Hepatocyte (in vitro differentiated cells): ENCODE measurements around the gene EMCN. TPM values are rescaled to one million over a fixed set of nuclear protein-coding genes. Genes with fewer than 3 reads are reported as not detected.

Experiments used
- DNase-seq: peaks from one replicate; pipeline ENCODE4 v3.0.0-alpha.2; 2016; ENCODE audit warnings: low spot score
- H2AFZ ChIP-seq: fragments of 200-600 bp; sonication (generic); 2 replicates; pipeline ENCODE4 v1.6.0; 2016; ENCODE audit warnings: antibody characterized with exemption, mild to moderate bottlenecking
- H3K27ac ChIP-seq: fragments of 200-600 bp; sonication (generic); 2 replicates; pipeline ENCODE4 v1.5.1; 2016; ENCODE audit warnings: mild to moderate bottlenecking
- H3K27me3 ChIP-seq: fragments of 200-600 bp; sonication (generic); 2 replicates; pipeline ENCODE4 v1.6.1; 2016
- H3K36me3 ChIP-seq: fragments of 200-600 bp; sonication (generic); replicated peaks from 2 replicates; pipeline ENCODE4 v1.5.1; 2016; ENCODE audit warnings: low read depth; ENCODE audit not compliant: insufficient read depth
- H3K4me1 ChIP-seq: fragments of 200-600 bp; sonication (generic); 2 replicates; pipeline ENCODE4 v1.5.1; 2016; ENCODE audit warnings: mild to moderate bottlenecking, moderate library complexity; ENCODE audit not compliant: insufficient read depth
- H3K4me2 ChIP-seq: fragments of 200-600 bp; sonication (generic); 2 replicates; pipeline ENCODE4 v1.6.0; 2016
- H3K4me3 ChIP-seq: fragments of 200-600 bp; sonication (generic); 2 replicates; pipeline ENCODE4 v1.5.1; 2016; ENCODE audit warnings: mild to moderate bottlenecking
- H3K79me2 ChIP-seq: fragments of 200-600 bp; sonication (generic); 2 replicates; pipeline ENCODE4 v1.6.0; 2017; ENCODE audit warnings: mild to moderate bottlenecking
- H3K9me2 ChIP-seq: fragments of 200-600 bp; sonication (generic); replicated peaks from 2 replicates; pipeline ENCODE4 v1.6.0; 2017; ENCODE audit warnings: mild to moderate bottlenecking; ENCODE audit not compliant: insufficient read depth
- H3K9me3 ChIP-seq: fragments of 200-600 bp; sonication (generic); 2 replicates; pipeline ENCODE4 v1.5.1; 2016; ENCODE audit warnings: low read depth, mild to moderate bottlenecking
- H4K20me1 ChIP-seq: fragments of 200-600 bp; sonication (generic); 2 replicates; pipeline ENCODE4 v1.6.0; 2016; ENCODE audit warnings: mild to moderate bottlenecking; ENCODE audit not compliant: insufficient read depth, poor library complexity, severe bottlenecking
- EZH2 ChIP-seq: fragments of 200-600 bp; sonication (generic); IDR thresholded peaks from 2 replicates; pipeline ENCODE4 v1.6.1; 2016; ENCODE audit warnings: antibody characterized with exemption, mild to moderate bottlenecking, borderline replicate concordance
- EZH2phosphoT487 ChIP-seq: fragments of 200-600 bp; sonication (generic); IDR thresholded peaks from one replicate; pipeline ENCODE4 v1.6.1; 2018; ENCODE audit warnings: antibody characterized with exemption, mild to moderate bottlenecking, low read depth, moderate library complexity; ENCODE audit not compliant: unreplicated experiment, severe bottlenecking
- WGBS: methylation state at CpG from one replicate; pipeline ENCODE4 v1.1.6; 2016; ENCODE audit warnings: low lambda C conversion rate; ENCODE audit errors: missing lambda C conversion rate; 5-methylcytosine and 5-hydroxymethylcytosine counted together
- polyA plus RNA-seq: library from polyadenylated mRNA; unstranded; fragments of >200 nt; fragmentation: Nextera tagmentation; extraction: Ambion mirVana; gene quantifications from 2 replicates; pipeline ENCODE4 v1.2.1, GENCODE V29; 2016
- total RNA-seq: library from RNA; depleted of rRNA; stranded (reverse); fragments of >200 nt; gene quantifications from 2 replicates; pipeline ENCODE4 v1.2.3, GENCODE V29; 2014
- TF ChIP-seq, protein P1 (sequence below): fragments of 200-600 bp; sonication (generic); IDR thresholded peaks from 2 replicates; pipeline ENCODE4 v1.5.1; 2016; ENCODE audit warnings: antibody characterized with exemption, mild to moderate bottlenecking; ENCODE audit not compliant: poor library complexity

The EMCN gene
- total and polyA plus RNA-seq, 2 experiments from 2014 or later = 0.19 to 0.37 TPM

GRCh38 chr4:100479971-100480370 is 37.9 kb downstream of the EMCN start:
- H3K27me3 ChIP-seq = no peaks in the 10 kb centered on the region
- H3K9me2 ChIP-seq = no peaks in the 10 kb centered on the region
- no peak overlapping the region for H3K27ac ChIP-seq
- H3K9me3 ChIP-seq = no peaks in the 10 kb centered on the region
- H2AFZ ChIP-seq = no peak overlapping the region
- H3K4me2 ChIP-seq = no peak overlapping the region
- TF ChIP-seq EZH2phosphoT487 = no peak
- TF ChIP-seq, protein P1, sequence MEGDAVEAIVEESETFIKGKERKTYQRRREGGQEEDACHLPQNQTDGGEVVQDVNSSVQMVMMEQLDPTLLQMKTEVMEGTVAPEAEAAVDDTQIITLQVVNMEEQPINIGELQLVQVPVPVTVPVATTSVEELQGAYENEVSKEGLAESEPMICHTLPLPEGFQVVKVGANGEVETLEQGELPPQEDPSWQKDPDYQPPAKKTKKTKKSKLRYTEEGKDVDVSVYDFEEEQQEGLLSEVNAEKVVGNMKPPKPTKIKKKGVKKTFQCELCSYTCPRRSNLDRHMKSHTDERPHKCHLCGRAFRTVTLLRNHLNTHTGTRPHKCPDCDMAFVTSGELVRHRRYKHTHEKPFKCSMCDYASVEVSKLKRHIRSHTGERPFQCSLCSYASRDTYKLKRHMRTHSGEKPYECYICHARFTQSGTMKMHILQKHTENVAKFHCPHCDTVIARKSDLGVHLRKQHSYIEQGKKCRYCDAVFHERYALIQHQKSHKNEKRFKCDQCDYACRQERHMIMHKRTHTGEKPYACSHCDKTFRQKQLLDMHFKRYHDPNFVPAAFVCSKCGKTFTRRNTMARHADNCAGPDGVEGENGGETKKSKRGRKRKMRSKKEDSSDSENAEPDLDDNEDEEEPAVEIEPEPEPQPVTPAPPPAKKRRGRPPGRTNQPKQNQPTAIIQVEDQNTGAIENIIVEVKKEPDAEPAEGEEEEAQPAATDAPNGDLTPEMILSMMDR = no peak
- no peak for TF ChIP-seq EZH2
- H3K79me2 ChIP-seq = no peaks in the 10 kb centered on the region
- H3K4me1 ChIP-seq = no peaks in the 10 kb centered on the region
- H4K20me1 ChIP-seq = no peaks in the 10 kb centered on the region
- 76% methylated on average over 1 of the region's 1 CpG for WGBS
- H3K4me3 ChIP-seq = no peak overlapping the region
- H3K36me3 ChIP-seq = no peaks in the 10 kb centered on the region
- DNase-seq = no peak

DNA sequence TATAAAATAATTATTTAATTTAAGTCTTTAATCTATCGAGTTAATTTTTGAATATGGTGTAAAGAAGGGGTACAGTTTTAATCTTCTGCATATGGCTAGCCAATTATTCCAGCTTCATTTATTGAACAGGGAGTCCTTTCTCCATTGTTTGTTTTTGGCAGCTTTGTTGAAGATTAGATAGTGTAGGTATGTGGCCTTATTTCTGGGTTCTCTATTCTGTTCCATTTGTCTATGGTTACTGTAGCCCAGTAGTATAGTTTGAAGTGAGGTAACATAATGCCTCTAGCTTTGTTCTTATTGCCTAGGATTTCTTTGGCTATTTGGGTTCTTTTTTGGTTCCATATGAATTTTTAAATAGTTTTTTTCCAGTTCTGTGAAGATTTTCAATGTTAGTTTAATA is 48.3 kb downstream of the EMCN start:
- Histone ChIP-seq H3K79me2 (no peaks in the 10 kb centered on the region), H3K27ac (no peak overlapping the region), H3K27me3 (no peaks in the 10 kb centered on the region), H3K9me3 (no peaks in the 10 kb centered on the region), H4K20me1 (no peaks in the 10 kb centered on the region), H3K9me2 (no peaks in the 10 kb centered on the region), H3K4me2 (no peak overlapping the region), H3K4me1 (no peaks in the 10 kb centered on the region), H3K4me3 (no peak overlapping the region), H3K36me3 (no peaks in the 10 kb centered on the region), H2AFZ (no peak overlapping the region)
- no peak for DNase-seq
- WGBS = no CpG with 5 or more reads among the region's 1 CpG
- TF ChIP-seq, protein P1 = no peak
- TF ChIP-seq EZH2 (no peak), EZH2phosphoT487 (no peak)

- no peak for DNase-seq
- no peak overlapping the region for H3K27ac ChIP-seq
- H3K4me2 ChIP-seq = no peak overlapping the region
- no peak overlapping the region for H2AFZ ChIP-seq
- no peaks in the 10 kb centered on the region for H3K27me3 ChIP-seq
- H3K9me3 ChIP-seq = no peaks in the 10 kb centered on the region
- no peaks in the 10 kb centered on the region for H4K20me1 ChIP-seq
- 91% methylated on average over 1 of the region's 1 CpG for WGBS
- no peaks in the 10 kb centered on the region for H3K4me1 ChIP-seq
- H3K36me3 ChIP-seq = no peaks in the 10 kb centered on the region
- TF ChIP-seq EZH2 (no peak), EZH2phosphoT487 (no peak)
- TF ChIP-seq, protein P1 = no peak
- no peaks in the 10 kb centered on the region for H3K9me2 ChIP-seq
- no peaks in the 10 kb centered on the region for H3K79me2 ChIP-seq
- no peak overlapping the region for H3K4me3 ChIP-seq
Observed at GRCh38 chr4:100466501-100466900, 51.3 kb downstream of the EMCN start.
